WTC11 (cell line): Measurements from ENCODE around the gene SDHB.

Experiments used
- ATF1 ChIP-seq: sonication (generic); formaldehyde crosslinking; IDR thresholded peaks from 2 replicates; pipeline ENCODE4 v1.8.1; 2023; ENCODE audit warnings: mild to moderate bottlenecking, moderate library complexity, missing genetic modification reagents
- SMAD3 ChIP-seq: sonication (generic); formaldehyde crosslinking; IDR thresholded peaks from 2 replicates; pipeline ENCODE4 v1.8.0; 2022; ENCODE audit warnings: missing genetic modification reagents, mild to moderate bottlenecking, borderline replicate concordance
- TF ChIP-seq, protein P1 (sequence below): sonication (generic); formaldehyde crosslinking; IDR thresholded peaks from 2 replicates; pipeline ENCODE4 v1.8.1; 2022; ENCODE audit warnings: mild to moderate bottlenecking, moderate library complexity, missing genetic modification reagents
- TF ChIP-seq, protein P2 (sequence below): fragments of 200-600 bp; IDR thresholded peaks from 2 replicates; pipeline ENCODE4 v1.8.0; 2022; ENCODE audit warnings: antibody characterized with exemption
- TF ChIP-seq, protein P3 (sequence below): sonication (generic); formaldehyde crosslinking; IDR thresholded peaks from 2 replicates; pipeline ENCODE4 v1.8.0; 2022; ENCODE audit warnings: mild to moderate bottlenecking, missing genetic modification reagents

GRCh38 chr1:16986560-16986959 is 67.3 kb downstream of the SDHB start:
- TF ChIP-seq, protein P1, sequence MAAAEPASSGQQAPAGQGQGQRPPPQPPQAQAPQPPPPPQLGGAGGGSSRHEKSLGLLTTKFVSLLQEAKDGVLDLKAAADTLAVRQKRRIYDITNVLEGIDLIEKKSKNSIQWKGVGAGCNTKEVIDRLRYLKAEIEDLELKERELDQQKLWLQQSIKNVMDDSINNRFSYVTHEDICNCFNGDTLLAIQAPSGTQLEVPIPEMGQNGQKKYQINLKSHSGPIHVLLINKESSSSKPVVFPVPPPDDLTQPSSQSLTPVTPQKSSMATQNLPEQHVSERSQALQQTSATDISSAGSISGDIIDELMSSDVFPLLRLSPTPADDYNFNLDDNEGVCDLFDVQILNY: no peak
- TF ChIP-seq, protein P2, sequence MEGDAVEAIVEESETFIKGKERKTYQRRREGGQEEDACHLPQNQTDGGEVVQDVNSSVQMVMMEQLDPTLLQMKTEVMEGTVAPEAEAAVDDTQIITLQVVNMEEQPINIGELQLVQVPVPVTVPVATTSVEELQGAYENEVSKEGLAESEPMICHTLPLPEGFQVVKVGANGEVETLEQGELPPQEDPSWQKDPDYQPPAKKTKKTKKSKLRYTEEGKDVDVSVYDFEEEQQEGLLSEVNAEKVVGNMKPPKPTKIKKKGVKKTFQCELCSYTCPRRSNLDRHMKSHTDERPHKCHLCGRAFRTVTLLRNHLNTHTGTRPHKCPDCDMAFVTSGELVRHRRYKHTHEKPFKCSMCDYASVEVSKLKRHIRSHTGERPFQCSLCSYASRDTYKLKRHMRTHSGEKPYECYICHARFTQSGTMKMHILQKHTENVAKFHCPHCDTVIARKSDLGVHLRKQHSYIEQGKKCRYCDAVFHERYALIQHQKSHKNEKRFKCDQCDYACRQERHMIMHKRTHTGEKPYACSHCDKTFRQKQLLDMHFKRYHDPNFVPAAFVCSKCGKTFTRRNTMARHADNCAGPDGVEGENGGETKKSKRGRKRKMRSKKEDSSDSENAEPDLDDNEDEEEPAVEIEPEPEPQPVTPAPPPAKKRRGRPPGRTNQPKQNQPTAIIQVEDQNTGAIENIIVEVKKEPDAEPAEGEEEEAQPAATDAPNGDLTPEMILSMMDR: no peak
- TF ChIP-seq ATF1 (CRISPR knock-in tag) (no peak), SMAD3 (CRISPR knock-in tag) (no peak)
- TF ChIP-seq, protein P3, sequence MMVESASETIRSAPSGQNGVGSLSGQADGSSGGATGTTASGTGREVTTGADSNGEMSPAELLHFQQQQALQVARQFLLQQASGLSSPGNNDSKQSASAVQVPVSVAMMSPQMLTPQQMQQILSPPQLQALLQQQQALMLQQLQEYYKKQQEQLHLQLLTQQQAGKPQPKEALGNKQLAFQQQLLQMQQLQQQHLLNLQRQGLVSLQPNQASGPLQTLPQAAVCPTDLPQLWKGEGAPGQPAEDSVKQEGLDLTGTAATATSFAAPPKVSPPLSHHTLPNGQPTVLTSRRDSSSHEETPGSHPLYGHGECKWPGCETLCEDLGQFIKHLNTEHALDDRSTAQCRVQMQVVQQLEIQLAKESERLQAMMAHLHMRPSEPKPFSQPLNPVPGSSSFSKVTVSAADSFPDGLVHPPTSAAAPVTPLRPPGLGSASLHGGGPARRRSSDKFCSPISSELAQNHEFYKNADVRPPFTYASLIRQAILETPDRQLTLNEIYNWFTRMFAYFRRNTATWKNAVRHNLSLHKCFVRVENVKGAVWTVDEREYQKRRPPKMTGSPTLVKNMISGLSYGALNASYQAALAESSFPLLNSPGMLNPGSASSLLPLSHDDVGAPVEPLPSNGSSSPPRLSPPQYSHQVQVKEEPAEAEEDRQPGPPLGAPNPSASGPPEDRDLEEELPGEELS: no peak
